Cardiac muscle cell (in vitro differentiated cells and primary cell): ENCODE data around the gene TMPRSS6. TPM values are rescaled to one million over a fixed set of nuclear protein-coding genes. Genes with fewer than 3 reads are reported as not detected.

Source experiments
- DNase-seq, 2 donors: peaks; one replicate each; pipeline versions ENCODE4 v3.0.0 to v3.0.0-alpha.2; 2010 to 2017; ENCODE audit warnings: low read depth in 1 of 2, low spot score in 1 of 2
- H3K27ac ChIP-seq: fragments of 200-600 bp; sonication (generic); 2 replicates; pipeline ENCODE4 v1.5.1; 2016
- H3K27me3 ChIP-seq: fragments of 200-600 bp; sonication (generic); 2 replicates; pipeline ENCODE4 v1.6.0; 2016; ENCODE audit warnings: control low read depth
- H3K36me3 ChIP-seq: fragments of 200-600 bp; sonication (generic); 2 replicates; pipeline ENCODE4 v1.5.1; 2016; ENCODE audit warnings: control low read depth
- H3K4me1 ChIP-seq: fragments of 200-600 bp; sonication (generic); 2 replicates; pipeline ENCODE4 v1.8.1; 2017; ENCODE audit warnings: low read depth, mild to moderate bottlenecking, mixed run types
- H3K4me3 ChIP-seq: fragments of 200-600 bp; sonication (generic); 2 replicates; pipeline ENCODE4 v1.5.1; 2016; ENCODE audit warnings: mild to moderate bottlenecking
- H3K9me3 ChIP-seq: fragments of 200-600 bp; sonication (generic); 2 replicates; pipeline ENCODE4 v1.5.1; 2017; ENCODE audit warnings: low read depth, mild to moderate bottlenecking, control low read depth
- CTCF ChIP-seq: IDR thresholded peaks from 2 replicates; pipeline ENCODE4 v1.5.1; 2012; ENCODE audit warnings: low read depth, mild to moderate bottlenecking, low read length
- polyA plus RNA-seq: library from polyadenylated mRNA; unstranded; fragments of >200 nt; fragmentation: Nextera tagmentation; extraction: Ambion mirVana; gene quantifications from 2 replicates; pipeline ENCODE4 v1.2.1, GENCODE V29; 2016
- total RNA-seq: library from RNA; depleted of rRNA; stranded (reverse); fragments of >200 nt; gene quantifications from 2 replicates; pipeline ENCODE4 v1.2.3, GENCODE V29; 2016

The TMPRSS6 gene
- total and polyA plus RNA-seq, 2 experiments from 2014 or later: 0.11 TPM; not detected in 1

GRCh38 chr22:37059876-37060449 is 49.5 kb downstream of the TMPRSS6 start:
- Histone ChIP-seq H3K9me3 (no peaks in the 10 kb centered on the region), H3K27ac (no peak overlapping the region), H3K36me3 (no peaks in the 10 kb centered on the region), H3K4me1 (no peaks in the 10 kb centered on the region), H3K4me3 (no peak overlapping the region), H3K27me3 (no peaks in the 10 kb centered on the region)
- DNase-seq: no peak
- no peak for TF ChIP-seq CTCF

GRCh38 chr22:37058917-37059701 is 50.4 kb downstream of the TMPRSS6 start:
- Histone ChIP-seq H3K9me3 (no peaks in the 10 kb centered on the region), H3K4me3 (no peak overlapping the region), H3K27me3 (no peaks in the 10 kb centered on the region), H3K4me1 (no peaks in the 10 kb centered on the region), H3K27ac (no peak overlapping the region), H3K36me3 (no peaks in the 10 kb centered on the region)
- DNase-seq: no peak
- no peak for TF ChIP-seq CTCF

GRCh38 chr22:37057796-37058510 is 51.6 kb downstream of the TMPRSS6 start:
- no peaks in the 10 kb centered on the region for H3K36me3 ChIP-seq

GRCh38 chr22:37057226-37057625 is 52.3 kb downstream of the TMPRSS6 start:
- DNase-seq: no peak
- Histone ChIP-seq H3K27ac (no peak overlapping the region), H3K4me1 (no peaks in the 10 kb centered on the region), H3K9me3 (no peaks in the 10 kb centered on the region), H3K36me3 (no peaks in the 10 kb centered on the region), H3K27me3 (no peaks in the 10 kb centered on the region), H3K4me3 (no peak overlapping the region)
- TF ChIP-seq CTCF: no peak

More at GRCh38 chr22:37057796-37058510, 51.6 kb downstream of the TMPRSS6 start:
- H3K9me3 ChIP-seq: no peaks in the 10 kb centered on the region
- no peak overlapping the region for H3K4me3 ChIP-seq
- no peaks in the 10 kb centered on the region for H3K4me1 ChIP-seq
- no peaks in the 10 kb centered on the region for H3K27me3 ChIP-seq
- no peak for TF ChIP-seq CTCF
- no peak for DNase-seq
- no peak overlapping the region for H3K27ac ChIP-seq

GRCh38 chr22:37056246-37056645 is 53.3 kb downstream of the TMPRSS6 start:
- TF ChIP-seq CTCF: no peak
- H3K9me3 ChIP-seq: no peaks in the 10 kb centered on the region
- H3K27ac ChIP-seq: no peak overlapping the region
- no peaks in the 10 kb centered on the region for H3K36me3 ChIP-seq
- no peaks in the 10 kb centered on the region for H3K4me1 ChIP-seq
- H3K4me3 ChIP-seq: no peak overlapping the region
- H3K27me3 ChIP-seq: no peaks in the 10 kb centered on the region
- no peak for DNase-seq
